Lung (tissue), 12 donors: ENCODE data around the gene SLC35B1. TPM values are rescaled to one million over a fixed set of nuclear protein-coding genes. Genes with fewer than 3 reads are reported as not detected.

Source experiments
- ATAC-seq: fragments of 200-7000 bp; cut with Tn5 transposase; one replicate; pipeline ENCODE4 v1.9.1; 2020; ENCODE audit warnings: moderate number of reproducible peaks; ENCODE audit not compliant: insufficient read depth, low FRiP score
- DNase-seq, 3 donors: peaks; one replicate each; pipeline ENCODE4 v3.0.0-alpha.2; 2013 to 2017
- H3K27ac ChIP-seq, 2 donors: one replicate each; pipeline ENCODE4 v1.5.1; 2013; ENCODE audit warnings: mild to moderate bottlenecking in 2 of 2, moderate library complexity in 2 of 2, control low read depth in 1 of 2, inconsistent platforms in 1 of 2, low read depth in 1 of 2, low read length in 1 of 2
- H3K27me3 ChIP-seq, 3 donors: one replicate each; pipeline ENCODE4 v1.5.1; 2013; ENCODE audit warnings: low read length in 2 of 3; ENCODE audit not compliant: control insufficient read depth in 3 of 3, insufficient read depth in 3 of 3
- H3K36me3 ChIP-seq, 4 donors: one replicate each; pipeline ENCODE4 v1.5.1; 2013; ENCODE audit warnings: low read length in 4 of 4, mild to moderate bottlenecking in 1 of 4, moderate library complexity in 1 of 4; ENCODE audit not compliant: control insufficient read depth in 4 of 4, insufficient read depth in 4 of 4
- H3K4me1 ChIP-seq, 5 donors: one replicate each; pipeline ENCODE4 v1.5.1; 2013; ENCODE audit warnings: low read length in 5 of 5, mild to moderate bottlenecking in 2 of 5, moderate library complexity in 1 of 5; ENCODE audit not compliant: control insufficient read depth in 5 of 5, insufficient read depth in 5 of 5
- H3K4me3 ChIP-seq: one replicate; pipeline ENCODE4 v1.5.1; 2013; ENCODE audit warnings: mild to moderate bottlenecking, control low read depth, moderate library complexity
- H3K9ac ChIP-seq, 2 donors: one replicate each; pipeline ENCODE4 v1.5.1; 2013; ENCODE audit warnings: low read length in 2 of 2, control low read depth in 1 of 2; ENCODE audit not compliant: insufficient read depth in 1 of 2
- H3K9me3 ChIP-seq, 4 donors: one replicate each; pipeline ENCODE4 v1.5.1; 2013; ENCODE audit warnings: low read length in 3 of 4, mild to moderate bottlenecking in 1 of 4, moderate library complexity in 1 of 4; ENCODE audit not compliant: control insufficient read depth in 4 of 4, insufficient read depth in 3 of 4
- WGBS, 2 donors: extraction: QIAGEN DNeasy Blood & Tissue Kit; methylation state at CpG; one replicate each; pipeline ENCODE4 v1.1.7; 2013; 5-methylcytosine and 5-hydroxymethylcytosine counted together
- polyA plus RNA-seq, 2 donors: library from polyadenylated mRNA; stranded (reverse); fragments of 200-250 nt; gene quantifications; one replicate each; pipeline ENCODE4 v1.2.1, GENCODE V29; 2013
- total RNA-seq, 2 donors: library from RNA; depleted of rRNA in 1 of 2; stranded (reverse); fragments of >200 nt in 1 of 2; gene quantifications; one replicate each; pipeline ENCODE4 v1.2.1, GENCODE V29; 2014 to 2021
- TF ChIP-seq, protein P1 (sequence below): IDR thresholded peaks from 2 replicates; pipeline ENCODE4 v1.5.1; 2012; ENCODE audit warnings: mild to moderate bottlenecking; ENCODE audit errors: control extremely low read depth, extremely low read depth
- donor health status: control.
- donor health status: control.
- donor health status: Bipolar disorder and iron deficiency.
- donor health status: healthy.
- donor health status: DM: yes; HTN: yes; CAD: no.

The SLC35B1 gene
- total and polyA plus RNA-seq, 4 donors, result 29.5 to 84.1 (median 69.3) TPM

GRCh38 chr17:49680314-49680713, 27.4 kb downstream of the SLC35B1 start:
- Histone ChIP-seq H3K9ac (no peak overlapping the region), H3K36me3 (peaks cover 0 to 2% (median 0%) of the 10 kb centered on the region in 4 donors), H3K27ac (no peak overlapping the region), H3K27me3 (peaks cover 0 to 3% (median 0%) of the 10 kb centered on the region in 3 donors), H3K4me3 (no peak overlapping the region), H3K9me3 (no peaks in the 10 kb centered on the region), H3K4me1 (peaks cover 0 to 17% (median 11%) of the 10 kb centered on the region in 5 donors)
- TF ChIP-seq, protein P1, sequence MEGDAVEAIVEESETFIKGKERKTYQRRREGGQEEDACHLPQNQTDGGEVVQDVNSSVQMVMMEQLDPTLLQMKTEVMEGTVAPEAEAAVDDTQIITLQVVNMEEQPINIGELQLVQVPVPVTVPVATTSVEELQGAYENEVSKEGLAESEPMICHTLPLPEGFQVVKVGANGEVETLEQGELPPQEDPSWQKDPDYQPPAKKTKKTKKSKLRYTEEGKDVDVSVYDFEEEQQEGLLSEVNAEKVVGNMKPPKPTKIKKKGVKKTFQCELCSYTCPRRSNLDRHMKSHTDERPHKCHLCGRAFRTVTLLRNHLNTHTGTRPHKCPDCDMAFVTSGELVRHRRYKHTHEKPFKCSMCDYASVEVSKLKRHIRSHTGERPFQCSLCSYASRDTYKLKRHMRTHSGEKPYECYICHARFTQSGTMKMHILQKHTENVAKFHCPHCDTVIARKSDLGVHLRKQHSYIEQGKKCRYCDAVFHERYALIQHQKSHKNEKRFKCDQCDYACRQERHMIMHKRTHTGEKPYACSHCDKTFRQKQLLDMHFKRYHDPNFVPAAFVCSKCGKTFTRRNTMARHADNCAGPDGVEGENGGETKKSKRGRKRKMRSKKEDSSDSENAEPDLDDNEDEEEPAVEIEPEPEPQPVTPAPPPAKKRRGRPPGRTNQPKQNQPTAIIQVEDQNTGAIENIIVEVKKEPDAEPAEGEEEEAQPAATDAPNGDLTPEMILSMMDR, result no peak
- peak in 1 of 3 donors; percentile 10 for DNase-seq
- no peak for ATAC-seq
- WGBS, 2 donors, result 78 to 79% methylated on average over 6 of the region's 6 CpGs

GRCh38 chr17:49677933-49678847, 29.6 kb downstream of the SLC35B1 start, which contains the start of gene SPOP:
TSS of gene SPOP (minus strand) at chr17:49678097. CDS start at chr17:49622810, 55,287 bp downstream.
- peak within 1 kb of the TSS; percentile 87 to 93 for H3K27ac ChIP-seq

GRCh38 chr17:49677134-49677932, 30.4 kb downstream of the SLC35B1 start:
- Histone ChIP-seq H3K4me3 (peak overlapping the region; percentile 61), H3K36me3 (peaks cover 0 to 8% (median 0%) of the 10 kb centered on the region in 4 donors), H3K27me3 (no peaks in the 10 kb centered on the region), H3K4me1 (peaks cover 0 to 20% (median 11%) of the 10 kb centered on the region in 5 donors), H3K27ac (peak overlapping the region; percentile 87 to 93), H3K9ac (peak overlapping the region; percentile 65 to 78), H3K9me3 (no peaks in the 10 kb centered on the region)
- DNase-seq (peak; percentile 97), ATAC-seq (peak; percentile 75)
- WGBS, 2 donors, result 0% methylated on average over 31 to 34 of the region's 34 CpGs
- TF ChIP-seq, protein P1, result no peak

More at GRCh38 chr17:49677933-49678847, 29.6 kb downstream of the SLC35B1 start, which contains the start of gene SPOP:
- Histone ChIP-seq H3K36me3 (peaks cover 0 to 8% (median 0%) of the 10 kb centered on the region in 4 donors), H3K27me3 (no peaks in the 10 kb centered on the region), H3K4me1 (peaks cover 0 to 20% (median 11%) of the 10 kb centered on the region in 5 donors), H3K9me3 (no peaks in the 10 kb centered on the region), H3K4me3 (peak within 1 kb of the TSS; percentile 61), H3K9ac (peak within 1 kb of the TSS; percentile 65 to 78)
- 14 to 19% methylated on average over 41 to 53 of the region's 53 CpGs for WGBS, 2 donors
- peak; percentile 99 for ATAC-seq
- peak; percentile 99 to 100 (median 100) for DNase-seq
- TF ChIP-seq, protein P1, result no peak
